OCI-LY3 (cell line): ENCODE measurements around the gene ZNF248.
A peak's percentile ranks its signal among the peaks of the same experiment; 100 is the strongest.

Source experiments
- H2AFZ ChIP-seq: fragments of 200-600, 300-600 bp; shearing (Covaris generic); 2 replicates; pipeline ENCODE4 v1.6.0; 2014; ENCODE audit warnings: antibody characterized with exemption, low read depth, low read length
- H3K27ac ChIP-seq: fragments of 200-600, 300-600 bp; sonication (generic); 2 replicates; pipeline ENCODE4 v1.5.1; 2014; ENCODE audit warnings: mild to moderate bottlenecking, low read length, moderate library complexity, mixed read lengths
- H3K27me3 ChIP-seq: fragments of 200-600, 300-600 bp; sonication (generic); 2 replicates; pipeline ENCODE4 v1.6.1; 2014; ENCODE audit warnings: low read depth, low read length, mixed read lengths
- H3K36me3 ChIP-seq: fragments of 200-600, 300-600 bp; sonication (generic); replicated peaks from 2 replicates; pipeline ENCODE3; 2014; ENCODE audit warnings: low read depth, low read length, mixed read lengths
- H3K4me1 ChIP-seq: fragments of 300-600, 200-600 bp; sonication (generic); 2 replicates; pipeline ENCODE4 v1.6.1; 2014; ENCODE audit warnings: low read length, mixed read lengths
- H3K4me2 ChIP-seq: fragments of 200-600, 300-600 bp; sonication (generic); 2 replicates; pipeline ENCODE4 v1.6.1; 2014; ENCODE audit warnings: low read length, mixed read lengths
- H3K4me3 ChIP-seq: fragments of 300-600, 200-600 bp; sonication (generic); 2 replicates; pipeline ENCODE4 v1.5.1; 2014; ENCODE audit warnings: antibody characterized with exemption, mild to moderate bottlenecking, low read length, moderate library complexity
- H3K79me2 ChIP-seq: fragments of 300-600, 200-600 bp; shearing (Covaris generic); 2 replicates; pipeline ENCODE4 v1.6.1; 2014; ENCODE audit warnings: mild to moderate bottlenecking, low read length, mixed read lengths
- H3K9ac ChIP-seq: fragments of 300-600, 200-600 bp; shearing (Covaris generic); 2 replicates; pipeline ENCODE4 v1.6.0; 2014; ENCODE audit warnings: mild to moderate bottlenecking, low read length, moderate library complexity
- H3K9me3 ChIP-seq: fragments of 200-600, 300-600 bp; shearing (Covaris generic); 2 replicates; pipeline ENCODE4 v1.6.1; 2014; ENCODE audit warnings: low read length, mixed read lengths; ENCODE audit not compliant: insufficient read depth
- H4K20me1 ChIP-seq: fragments of 200-600, 300-600 bp; sonication (generic); 2 replicates; pipeline ENCODE4 v1.6.1; 2016; ENCODE audit warnings: low read length, mixed read lengths; ENCODE audit not compliant: insufficient read depth
- CTCF ChIP-seq: fragments of 200-600, 300-600 bp; sonication (generic); IDR thresholded peaks from 2 replicates; pipeline ENCODE4 v1.5.1; 2014; ENCODE audit warnings: antibody characterized with exemption, low read length, low read depth
- EZH2phosphoT487 ChIP-seq: fragments of 200-600 bp; shearing (Covaris generic); IDR thresholded peaks from 2 replicates; pipeline ENCODE4 v1.6.1; 2018; ENCODE audit warnings: antibody characterized with exemption, mixed run types, low read depth

ZNF248 gene

GRCh38 chr10:37754538-37755323, 102.7 kb downstream of the ZNF248 start:
- Histone ChIP-seq H2AFZ (no peak overlapping the region), H4K20me1 (no peaks in the 10 kb centered on the region), H3K4me1 (no peaks in the 10 kb centered on the region), H3K27me3 (no peaks in the 10 kb centered on the region), H3K27ac (no peak overlapping the region), H3K36me3 (no peaks in the 10 kb centered on the region), H3K79me2 (no peaks in the 10 kb centered on the region), H3K9me3 (no peaks in the 10 kb centered on the region), H3K4me3 (no peak overlapping the region), H3K9ac (no peak overlapping the region), H3K4me2 (no peak overlapping the region)
- TF ChIP-seq CTCF: peak; percentile 72
- no peak for TF ChIP-seq EZH2phosphoT487

- Histone ChIP-seq H3K79me2 (no peaks in the 10 kb centered on the region), H3K4me3 (no peak overlapping the region), H3K27ac (no peak overlapping the region), H4K20me1 (no peaks in the 10 kb centered on the region), H3K9me3 (no peaks in the 10 kb centered on the region), H3K4me2 (no peak overlapping the region), H3K27me3 (no peaks in the 10 kb centered on the region), H3K36me3 (no peaks in the 10 kb centered on the region), H3K9ac (no peak overlapping the region), H3K4me1 (no peaks in the 10 kb centered on the region), H2AFZ (no peak overlapping the region)
- TF ChIP-seq CTCF (no peak), EZH2phosphoT487 (no peak)
Observed at GRCh38 chr10:37752334-37752875, 105.0 kb downstream of the ZNF248 start.

GRCh38 chr10:37748170-37748569, 109.2 kb downstream of the ZNF248 start:
- H3K36me3 ChIP-seq: no peaks in the 10 kb centered on the region
- no peaks in the 10 kb centered on the region for H3K9me3 ChIP-seq
- H3K4me3 ChIP-seq: no peak overlapping the region
- H3K27me3 ChIP-seq: no peaks in the 10 kb centered on the region
- H4K20me1 ChIP-seq: no peaks in the 10 kb centered on the region
- no peaks in the 10 kb centered on the region for H3K4me1 ChIP-seq
- no peak overlapping the region for H2AFZ ChIP-seq
- H3K27ac ChIP-seq: no peak overlapping the region
- no peak overlapping the region for H3K4me2 ChIP-seq
- H3K9ac ChIP-seq: no peak overlapping the region
- TF ChIP-seq CTCF (no peak), EZH2phosphoT487 (no peak)
- no peaks in the 10 kb centered on the region for H3K79me2 ChIP-seq

GRCh38 chr10:37747081-37747480, 110.3 kb downstream of the ZNF248 start:
- H3K4me3 ChIP-seq: no peak overlapping the region
- no peak overlapping the region for H3K9ac ChIP-seq
- H3K36me3 ChIP-seq: no peaks in the 10 kb centered on the region
- no peak overlapping the region for H2AFZ ChIP-seq
- H3K79me2 ChIP-seq: no peaks in the 10 kb centered on the region
- H4K20me1 ChIP-seq: no peaks in the 10 kb centered on the region
- TF ChIP-seq EZH2phosphoT487 (no peak), CTCF (no peak)
- no peaks in the 10 kb centered on the region for H3K4me1 ChIP-seq
- no peaks in the 10 kb centered on the region for H3K9me3 ChIP-seq
- H3K27me3 ChIP-seq: no peaks in the 10 kb centered on the region
- no peak overlapping the region for H3K27ac ChIP-seq
- H3K4me2 ChIP-seq: no peak overlapping the region
